ENCODE data around the gene SIGLEC1.

SIGLEC1 gene

DNA sequence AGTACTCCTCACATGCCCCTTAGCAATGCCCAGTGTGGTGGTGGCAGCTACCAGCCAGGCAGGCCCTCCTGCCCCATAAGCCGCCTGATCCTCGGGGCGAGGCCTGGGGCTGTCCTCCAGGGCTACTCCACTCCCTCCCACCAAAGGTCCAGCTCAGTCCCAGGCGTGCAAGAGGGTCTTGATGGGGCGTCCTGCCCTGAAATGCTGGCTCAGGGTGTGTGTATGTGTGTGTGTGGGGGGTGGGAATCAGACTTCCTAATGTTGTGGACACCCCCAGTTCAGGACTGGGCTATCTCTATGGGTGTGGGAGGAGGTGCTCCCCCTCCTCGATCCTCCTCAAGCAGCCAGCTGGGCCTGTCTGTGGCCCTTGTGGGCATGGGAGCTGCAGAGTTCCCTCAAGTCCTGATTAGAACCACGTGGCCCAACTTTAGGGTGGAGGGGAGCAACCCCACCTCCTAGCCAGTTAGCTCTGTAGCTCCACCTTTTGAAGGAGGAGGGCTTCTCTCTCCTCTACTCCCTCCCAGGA is 27.6 kb upstream of the SIGLEC1 start:
- no peak for DNase-seq (ENCODE audit: extremely low spot score)
- TF ChIP-seq, protein P1, sequence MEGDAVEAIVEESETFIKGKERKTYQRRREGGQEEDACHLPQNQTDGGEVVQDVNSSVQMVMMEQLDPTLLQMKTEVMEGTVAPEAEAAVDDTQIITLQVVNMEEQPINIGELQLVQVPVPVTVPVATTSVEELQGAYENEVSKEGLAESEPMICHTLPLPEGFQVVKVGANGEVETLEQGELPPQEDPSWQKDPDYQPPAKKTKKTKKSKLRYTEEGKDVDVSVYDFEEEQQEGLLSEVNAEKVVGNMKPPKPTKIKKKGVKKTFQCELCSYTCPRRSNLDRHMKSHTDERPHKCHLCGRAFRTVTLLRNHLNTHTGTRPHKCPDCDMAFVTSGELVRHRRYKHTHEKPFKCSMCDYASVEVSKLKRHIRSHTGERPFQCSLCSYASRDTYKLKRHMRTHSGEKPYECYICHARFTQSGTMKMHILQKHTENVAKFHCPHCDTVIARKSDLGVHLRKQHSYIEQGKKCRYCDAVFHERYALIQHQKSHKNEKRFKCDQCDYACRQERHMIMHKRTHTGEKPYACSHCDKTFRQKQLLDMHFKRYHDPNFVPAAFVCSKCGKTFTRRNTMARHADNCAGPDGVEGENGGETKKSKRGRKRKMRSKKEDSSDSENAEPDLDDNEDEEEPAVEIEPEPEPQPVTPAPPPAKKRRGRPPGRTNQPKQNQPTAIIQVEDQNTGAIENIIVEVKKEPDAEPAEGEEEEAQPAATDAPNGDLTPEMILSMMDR (IDR thresholded peaks at IDR 0.05; ENCODE audit: control extremely low read depth, extremely low read depth, low read depth, missing control alignments), result no peak
- ChIA-PET POLR2A (no interaction called here), CTCF (interaction anchor here (1.1 to 6.0 kb wide), 6 partner anchors 11 to 332 kb away, joined by 3 to 23 read pairs (median 6); no protein-coding TSS in a partner anchor)

DNA sequence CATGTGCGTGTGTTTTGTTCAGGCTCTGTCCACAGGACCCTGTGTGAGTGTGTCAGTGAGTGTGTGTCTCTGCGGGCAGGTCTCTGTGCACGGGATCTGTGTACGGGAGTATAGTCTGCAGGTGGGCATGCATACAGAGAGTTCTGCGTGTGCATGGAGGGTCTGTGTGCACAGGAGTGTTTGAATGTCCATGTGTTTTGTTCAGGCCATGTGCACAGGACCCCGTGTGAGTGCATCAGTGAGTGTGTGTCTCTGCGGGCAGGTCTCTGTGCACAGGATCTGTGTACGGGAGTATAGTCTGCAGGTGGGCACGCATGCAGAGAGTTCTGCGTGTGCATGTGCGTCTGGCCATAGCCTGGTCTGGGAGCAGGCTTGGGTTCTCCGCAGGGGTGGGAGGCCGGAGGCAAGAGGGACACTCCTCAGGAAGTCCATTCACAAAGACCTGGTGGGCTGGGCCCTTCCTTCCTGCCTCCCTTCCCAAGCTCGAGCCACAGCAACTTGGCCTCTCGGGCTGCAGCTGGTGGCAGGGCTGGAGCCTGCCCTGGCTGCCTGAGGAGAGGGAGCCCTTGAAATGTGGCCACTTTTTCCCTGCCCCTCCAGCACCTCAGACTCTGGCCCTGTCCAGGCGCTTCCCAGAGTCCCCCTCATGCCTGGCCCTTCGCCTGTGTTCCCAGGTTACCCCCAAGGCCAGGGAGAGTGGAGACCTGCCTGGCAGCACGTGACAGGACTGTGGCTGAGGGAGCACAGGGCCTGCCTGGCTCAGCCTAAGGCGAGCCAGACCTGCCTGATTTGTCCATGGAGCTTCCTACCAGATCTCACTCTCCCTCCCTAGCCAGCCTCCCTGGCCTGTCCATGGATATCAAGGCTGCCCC is 26.9 kb upstream of the SIGLEC1 start:
- no peak for DNase-seq (ENCODE audit: extremely low spot score)
- TF ChIP-seq, protein P1 (IDR thresholded peaks at IDR 0.05; ENCODE audit: control extremely low read depth, extremely low read depth, low read depth, missing control alignments), result no peak
- CTCF ChIA-PET, result interaction anchor here (1.5 to 6.0 kb wide), 3 partner anchors 11 to 29 kb away, joined by 6 to 23 read pairs (median 16); no protein-coding TSS in a partner anchor
- POLR2A ChIA-PET, result no interaction called here

DNA sequence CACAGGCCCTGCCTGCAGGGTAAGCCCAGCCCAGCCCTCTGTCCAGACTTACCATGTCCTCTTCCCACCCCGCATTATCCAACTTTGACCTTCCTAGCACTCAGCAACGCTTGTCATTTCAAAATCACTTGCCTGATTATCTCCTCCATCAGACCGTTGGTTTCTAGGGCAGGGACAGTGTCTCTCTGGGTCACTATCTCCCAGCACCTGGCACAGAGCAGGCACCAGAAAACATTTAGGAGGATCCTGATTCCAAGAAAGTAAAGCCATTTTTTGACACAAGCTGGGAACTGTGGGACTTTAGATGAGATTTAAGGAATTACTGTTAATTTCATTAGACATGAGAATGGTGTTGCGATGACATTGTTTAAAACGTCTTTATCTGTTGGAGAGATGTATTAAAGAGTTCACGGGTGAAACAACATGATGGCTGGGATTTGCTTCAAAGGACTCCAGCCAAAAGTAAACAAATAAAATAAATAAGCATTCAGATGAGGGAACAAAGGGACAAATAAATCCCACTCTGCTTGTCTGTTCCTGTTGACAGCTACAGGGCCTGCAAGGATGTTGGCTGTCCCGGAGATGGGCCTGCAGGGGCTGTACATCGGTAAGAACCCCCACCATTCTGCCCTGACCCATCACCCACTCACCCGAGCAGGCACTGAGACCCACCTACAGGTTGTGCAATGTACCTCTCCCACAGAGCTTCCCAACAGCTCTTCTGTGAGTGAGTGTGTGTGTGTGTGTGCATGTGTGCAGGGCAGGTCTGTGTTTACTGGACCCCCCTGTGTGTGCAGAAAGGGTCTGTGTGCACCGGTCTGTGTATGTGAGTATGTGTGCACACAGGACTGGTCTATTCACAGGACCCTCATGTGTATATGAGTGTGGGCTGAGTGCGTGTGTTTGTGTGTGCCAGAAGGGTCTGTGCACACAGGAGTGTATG is 26.0 kb upstream of the SIGLEC1 start:
- CTCF ChIA-PET, result interaction anchor here (1.3 to 3.1 kb wide), 2 partner anchors 28 to 62 kb away, joined by 4 to 16 read pairs; no protein-coding TSS in a partner anchor
- TF ChIP-seq, protein P1 (IDR thresholded peaks at IDR 0.05; ENCODE audit: control extremely low read depth, extremely low read depth, low read depth, missing control alignments), result no peak

DNA sequence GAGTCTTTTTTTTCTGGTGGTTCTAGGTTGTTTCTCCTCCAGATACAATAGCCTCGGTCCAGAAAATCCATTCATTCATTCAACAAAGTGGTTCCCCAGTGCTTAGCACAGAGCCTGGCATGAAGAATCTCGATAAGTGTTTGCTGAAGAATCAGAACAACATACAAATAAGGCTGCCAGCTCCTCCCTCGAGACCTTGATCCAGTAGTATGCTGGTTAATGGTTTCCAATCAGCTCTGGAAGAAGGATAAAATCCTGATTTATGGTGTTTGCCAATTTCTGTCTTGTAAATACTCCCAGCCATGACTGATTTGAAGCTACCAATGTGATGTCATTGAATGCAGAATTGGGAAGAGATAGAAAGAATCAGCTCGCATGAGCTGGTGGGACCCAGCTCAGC is 23.4 kb upstream of the SIGLEC1 start:
- TF ChIP-seq, protein P1 (IDR thresholded peaks at IDR 0.05; ENCODE audit: control extremely low read depth, extremely low read depth, low read depth, missing control alignments), result no peak
- POLR2A ChIA-PET, result no interaction called here
- no peak for DNase-seq (ENCODE audit: extremely low spot score)
- CTCF ChIA-PET, result interaction anchor here (1.4 to 3.3 kb wide), 4 partner anchors 12 to 39 kb away, joined by 4 to 11 read pairs (median 4); no protein-coding TSS in a partner anchor

More for the DNA sequence above, 26.0 kb upstream of the SIGLEC1 start:
- POLR2A ChIA-PET, result no interaction called here
- DNase-seq (ENCODE audit: extremely low spot score), result no peak

DNA sequence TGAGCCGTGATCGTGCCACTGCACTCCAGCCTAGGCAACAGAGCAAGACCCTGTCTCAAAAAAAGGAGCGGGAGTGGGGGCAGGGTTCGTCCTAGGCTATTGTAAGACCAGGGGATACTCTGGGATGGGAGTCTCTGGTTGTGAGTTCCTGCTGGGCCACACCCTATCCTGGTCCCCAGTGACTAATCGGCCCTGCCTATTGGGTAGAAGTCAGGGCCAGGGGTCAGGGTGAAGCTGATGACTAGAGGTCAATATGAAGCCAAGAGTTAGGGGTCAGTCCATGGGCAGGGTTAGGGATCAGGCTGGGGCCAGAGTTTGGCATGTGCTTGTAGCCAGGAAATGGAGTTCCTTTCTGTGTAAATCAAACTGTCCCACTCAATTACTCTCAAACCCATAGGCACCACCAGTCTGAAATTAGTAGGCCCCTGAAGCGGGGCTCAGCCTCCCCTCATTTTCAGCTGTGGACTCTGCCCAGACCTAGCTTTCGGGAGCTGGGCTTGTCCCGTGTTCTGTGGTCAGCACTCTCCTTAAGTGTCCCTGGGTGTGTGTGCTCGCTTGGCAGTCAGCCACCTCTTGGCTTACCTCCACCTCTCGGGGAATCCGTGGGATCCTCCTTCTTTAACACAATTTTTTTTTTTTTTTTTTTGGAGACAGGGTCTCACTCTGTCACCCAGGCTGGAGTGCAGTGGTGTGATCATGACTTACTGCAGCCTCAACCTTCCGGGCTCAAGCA is 21.9 kb upstream of the SIGLEC1 start:
- CTCF ChIA-PET, result interaction anchor here (3.3 kb wide), 1 partner anchor 24 kb away, joined by 11 read pairs; no protein-coding TSS in a partner anchor
- POLR2A ChIA-PET, result no interaction called here
- TF ChIP-seq, protein P1 (IDR thresholded peaks at IDR 0.05; ENCODE audit: control extremely low read depth, extremely low read depth, low read depth, missing control alignments), result no peak
- DNase-seq (ENCODE audit: extremely low spot score), result no peak
